GM23248 (cell line): ENCODE measurements around the gene COL26A1.
A peak's percentile ranks its signal among the peaks of the same experiment; 100 is the strongest.

Source experiments
- EZH2 ChIP-seq: fragments of 200-600 bp; sonication (generic); IDR thresholded peaks from 2 replicates; pipeline ENCODE4 v1.6.1; 2018; ENCODE audit warnings: antibody characterized with exemption, mild to moderate bottlenecking; ENCODE audit not compliant: insufficient read depth, poor library complexity, severe bottlenecking
- EZH2phosphoT487 ChIP-seq: fragments of 200-600 bp; sonication (generic); IDR thresholded peaks from 2 replicates; pipeline ENCODE4 v1.6.1; 2018; ENCODE audit warnings: antibody characterized with exemption, moderate library complexity, mild to moderate bottlenecking, low read depth; ENCODE audit not compliant: insufficient read depth

DNA sequence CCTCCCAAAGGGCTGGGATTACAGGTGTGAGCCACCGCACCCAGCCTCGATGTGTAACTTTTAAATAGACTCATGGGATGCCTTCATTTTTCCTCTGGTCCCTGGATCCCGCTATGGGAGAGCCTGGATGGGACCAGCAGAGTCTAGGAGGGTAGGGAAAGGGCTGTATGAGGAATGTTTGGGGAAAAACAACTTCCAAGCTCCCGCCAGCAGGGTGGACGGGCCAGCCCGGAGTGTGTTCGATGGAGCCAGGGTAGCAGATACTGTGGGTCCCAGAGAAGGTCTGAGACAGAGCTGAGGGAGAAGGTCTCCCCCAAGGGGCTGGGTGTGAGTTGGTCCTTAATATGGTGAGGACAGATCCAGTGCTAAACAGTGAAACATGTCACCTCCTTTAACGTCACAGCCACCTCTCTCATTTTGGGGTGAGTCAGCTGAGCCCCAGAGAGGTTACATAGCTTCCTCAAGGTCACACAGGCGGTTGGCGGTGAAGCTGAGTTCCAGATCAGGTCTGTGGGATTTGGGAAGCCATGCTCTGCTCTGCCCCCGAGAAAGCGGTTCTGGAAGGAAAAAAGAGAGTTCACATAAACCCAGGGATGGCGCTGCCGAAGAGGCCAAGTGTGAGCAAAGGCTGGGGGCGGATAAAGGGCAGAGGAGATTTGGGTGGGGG, 200.0 kb downstream of the COL26A1 start:
- TF ChIP-seq EZH2 (peak; percentile 61), EZH2phosphoT487 (no peak)
